Dendritic cell treated with granulocyte-macrophage colony-stimulating factor and Interleukin-4, amounts not matched to agents 40 ng/mL and 50 ng/mL, for 4 days (primary cell): ENCODE results near the gene MGLL.
A peak's percentile ranks its signal among the peaks of the same experiment; 100 is the strongest.

ENCODE experiments used
- H3K27ac Mint-ChIP-seq: one replicate; pipeline ENCODE4 v1.8.0; 2022; ENCODE audit warnings: mild to moderate bottlenecking, mixed read lengths
- H3K27me3 Mint-ChIP-seq: one replicate; pipeline ENCODE4 v1.8.0; 2022; ENCODE audit warnings: mild to moderate bottlenecking, mixed read lengths
- H3K36me3 Mint-ChIP-seq: one replicate; pipeline ENCODE4 v1.8.0; 2022; ENCODE audit warnings: low read depth, mixed read lengths
- H3K4me1 Mint-ChIP-seq: one replicate; pipeline ENCODE4 v1.8.0; 2022; ENCODE audit warnings: low read depth, mixed read lengths
- H3K4me3 Mint-ChIP-seq: one replicate; pipeline ENCODE4 v1.8.0; 2022; ENCODE audit warnings: mild to moderate bottlenecking, moderate library complexity, mixed read lengths
- H3K9me3 Mint-ChIP-seq: one replicate; pipeline ENCODE4 v1.8.0; 2022; ENCODE audit warnings: mixed read lengths
- intact Hi-C: fragments of 100-400 bp; cut with micrococcal nuclease; formaldehyde crosslinking; loops from one replicate; pipeline ENCODE4 v1.15.0; 2022

The MGLL gene

DNA sequence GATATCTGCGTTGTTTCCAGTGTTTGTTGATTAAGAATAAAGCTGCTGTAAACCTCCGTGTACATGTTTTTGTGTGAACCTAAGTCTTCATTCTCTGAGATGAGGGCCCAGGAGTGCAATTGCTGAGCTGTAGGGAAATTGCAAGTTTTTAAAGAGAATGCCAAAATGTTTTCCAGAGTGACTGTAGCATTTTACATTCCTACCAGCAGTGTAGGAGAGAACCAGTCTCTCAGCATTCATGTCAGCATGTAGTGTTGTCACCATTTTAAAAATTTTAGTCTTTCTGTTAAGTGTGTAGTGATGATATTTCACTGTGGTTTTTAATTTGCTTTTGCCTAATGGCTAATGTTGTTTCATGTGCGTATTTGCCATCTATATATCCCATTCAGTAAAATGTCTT, 3.4 kb upstream of the MGLL start:
- H3K27ac Mint-ChIP-seq = no peak overlapping the region
- peaks cover 34% of the 10 kb centered on the region for H3K9me3 Mint-ChIP-seq
- H3K4me3 Mint-ChIP-seq = no peak overlapping the region
- peaks cover 21% of the 10 kb centered on the region for H3K36me3 Mint-ChIP-seq
- H3K27me3 Mint-ChIP-seq = peaks cover 27% of the 10 kb centered on the region
- H3K4me1 Mint-ChIP-seq = peaks cover 33% of the 10 kb centered on the region
- intact Hi-C loops = loop anchor here (10.0 kb wide), 1 partner anchor 71 kb away; no protein-coding TSS in a partner anchor

DNA sequence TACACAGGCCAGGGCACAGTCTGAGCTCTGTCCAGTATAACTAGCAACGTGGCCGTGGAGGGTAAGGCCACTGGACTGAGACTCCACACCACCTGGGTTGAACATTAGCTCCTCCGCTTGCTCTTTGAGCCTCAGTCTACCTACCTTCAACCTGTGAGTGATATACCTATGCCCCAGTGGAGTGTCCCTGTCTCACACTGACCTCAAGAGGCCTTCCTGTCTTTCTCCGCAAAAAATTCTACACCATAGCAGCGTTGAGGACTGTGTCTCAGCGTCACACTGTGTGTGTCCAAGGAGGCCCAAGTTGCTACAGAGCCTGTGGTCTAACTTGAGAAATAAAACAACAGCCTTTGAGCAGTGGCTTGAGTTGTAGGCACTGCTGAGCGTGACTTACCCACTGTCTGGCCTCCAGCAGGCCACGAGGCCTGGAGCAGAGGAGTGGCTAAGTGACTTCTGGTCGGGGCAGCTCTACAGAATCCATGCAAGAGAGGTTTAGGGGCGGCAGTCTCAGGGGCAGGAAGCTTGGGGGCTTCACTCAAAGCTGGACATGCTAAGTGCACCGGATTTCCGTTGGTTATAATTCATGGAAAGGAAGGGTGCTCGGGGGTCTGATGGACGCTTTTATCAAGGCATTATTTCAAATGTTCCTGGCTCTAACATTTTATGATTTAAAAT, 2.0 kb upstream of the MGLL start:
- Mint-ChIP-seq H3K36me3 (peaks cover 15% of the 10 kb centered on the region), H3K27me3 (peaks cover 28% of the 10 kb centered on the region), H3K9me3 (peaks cover 20% of the 10 kb centered on the region), H3K4me3 (no peak overlapping the region), H3K4me1 (peaks cover 41% of the 10 kb centered on the region), H3K27ac (no peak overlapping the region)
- intact Hi-C loops = loop anchor here (5.0 to 10.0 kb wide), 2 partner anchors 47 to 69 kb away; no protein-coding TSS in a partner anchor

DNA sequence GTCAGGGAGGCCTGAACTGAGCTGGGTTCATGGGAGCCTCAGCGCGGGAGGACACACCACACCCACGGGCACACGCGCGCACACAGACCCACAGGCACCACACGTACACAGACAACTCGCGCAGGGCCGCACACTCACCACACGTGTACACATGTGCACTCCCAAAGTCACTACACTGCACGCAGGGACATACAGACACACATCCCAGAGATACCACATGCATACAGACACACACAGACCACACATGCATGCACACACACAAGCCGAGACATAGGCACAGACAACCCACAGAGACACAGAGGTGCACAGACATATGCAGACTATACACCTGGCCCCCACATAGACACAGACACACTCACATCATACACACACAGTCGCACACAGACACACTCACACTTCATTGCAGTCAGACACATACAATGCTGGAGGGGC, 1.1 kb upstream of the MGLL start:
- Mint-ChIP-seq H3K4me1 (peaks cover 41% of the 10 kb centered on the region), H3K27me3 (peaks cover 28% of the 10 kb centered on the region), H3K9me3 (peaks cover 17% of the 10 kb centered on the region), H3K4me3 (peak overlapping the region; percentile 72), H3K36me3 (peaks cover 13% of the 10 kb centered on the region), H3K27ac (peak overlapping the region; percentile 88)
- intact Hi-C loops = loop anchor here (5.0 to 10.0 kb wide), 2 partner anchors 46 to 69 kb away; no protein-coding TSS in a partner anchor

DNA sequence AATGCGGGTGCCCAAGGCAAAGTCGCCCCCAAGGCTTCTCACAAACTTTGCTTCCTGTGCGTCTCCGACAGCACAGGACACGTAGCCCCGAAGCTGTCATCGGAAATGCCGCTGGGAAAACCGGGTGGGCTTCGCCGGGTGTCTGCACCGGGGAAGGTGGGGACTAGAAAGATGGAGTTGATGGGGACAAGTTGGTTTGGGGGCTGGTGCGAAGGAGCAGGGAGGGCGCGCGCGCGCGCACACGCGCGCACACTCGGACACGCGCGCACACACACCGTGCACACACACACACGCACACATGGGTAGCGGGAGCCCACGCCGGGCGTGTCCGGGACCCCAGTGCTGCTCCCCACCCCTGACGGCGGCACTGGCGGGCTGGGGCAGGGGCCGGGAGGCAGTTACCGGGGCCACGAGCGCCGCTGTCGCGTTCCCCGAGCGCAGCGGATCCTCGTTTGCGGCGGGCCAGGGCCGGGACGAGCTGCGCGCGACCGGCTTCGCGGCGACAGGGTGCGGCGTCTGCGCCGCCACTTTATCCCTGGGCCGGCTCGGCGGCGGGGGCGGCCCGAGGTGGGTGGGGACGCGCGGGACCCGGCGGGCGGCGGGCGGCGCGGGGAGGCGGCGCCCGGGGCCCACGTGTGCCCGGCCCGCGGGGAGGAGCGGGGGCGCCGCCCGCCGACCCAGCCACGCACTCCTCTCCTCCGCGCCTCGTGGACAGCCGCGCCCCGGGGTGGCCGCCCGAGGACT, 539 bp upstream of the MGLL start:
- intact Hi-C loops = loop anchor here (5.0 to 10.0 kb wide), 2 partner anchors 46 to 68 kb away; no protein-coding TSS in a partner anchor
- peaks cover 11% of the 10 kb centered on the region for H3K9me3 Mint-ChIP-seq
- peak overlapping the region; percentile 98 for H3K4me3 Mint-ChIP-seq
- H3K4me1 Mint-ChIP-seq = peaks cover 43% of the 10 kb centered on the region
- peaks cover 28% of the 10 kb centered on the region for H3K27me3 Mint-ChIP-seq
- peaks cover 9% of the 10 kb centered on the region for H3K36me3 Mint-ChIP-seq
- peak overlapping the region; percentile 88 for H3K27ac Mint-ChIP-seq

DNA sequence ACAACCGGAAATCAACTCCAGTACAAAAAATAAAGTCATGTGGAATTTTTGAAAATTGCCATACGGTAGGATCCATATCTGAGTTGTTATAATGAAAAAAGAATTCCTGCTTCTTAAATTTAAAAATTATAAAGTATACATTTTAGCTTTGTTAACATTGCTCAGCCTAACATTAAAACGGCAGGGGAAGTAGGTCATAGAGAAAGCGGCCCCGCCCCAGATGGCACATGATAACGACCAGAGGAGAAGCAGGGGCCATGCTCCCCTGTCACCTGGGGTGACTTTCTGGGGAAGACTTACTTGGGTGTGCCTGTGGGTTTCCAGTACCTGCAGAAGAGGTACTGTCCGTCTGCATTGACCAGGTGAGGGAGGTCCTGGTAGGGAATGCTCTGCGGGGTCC, 921 bp downstream of the MGLL start:
- Mint-ChIP-seq H3K27me3 (peaks cover 28% of the 10 kb centered on the region), H3K9me3 (peaks cover 3% of the 10 kb centered on the region), H3K27ac (peak overlapping the region; percentile 65), H3K36me3 (peaks cover 13% of the 10 kb centered on the region), H3K4me1 (peaks cover 58% of the 10 kb centered on the region), H3K4me3 (peak overlapping the region; percentile 98)
- intact Hi-C loops = loop anchor here (5.0 to 10.0 kb wide), 2 partner anchors 44 to 67 kb away; no protein-coding TSS in a partner anchor

DNA sequence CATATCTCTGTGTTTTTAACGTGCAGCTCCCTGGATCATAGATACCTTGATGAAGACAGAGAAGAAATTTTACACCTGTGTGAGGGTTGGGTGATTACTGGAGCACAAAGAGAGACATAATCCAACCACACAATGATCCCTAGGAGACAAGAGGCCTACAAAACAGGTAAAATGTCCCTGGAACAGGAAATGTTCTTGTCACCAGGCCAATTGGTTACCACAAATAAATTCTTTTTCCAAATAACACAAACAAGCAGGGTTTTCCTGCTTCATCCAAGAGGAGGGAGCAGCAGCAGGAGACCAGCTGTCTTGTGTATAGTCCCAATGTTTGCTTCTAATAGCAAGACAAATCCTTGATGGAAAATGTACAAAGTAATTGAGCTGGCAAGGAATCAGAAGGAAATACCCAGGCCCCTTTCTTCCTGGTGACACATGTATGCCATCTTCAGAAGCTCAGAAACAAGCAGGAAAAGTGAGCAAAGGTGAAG, 1.4 kb downstream of the MGLL start:
- intact Hi-C loops = loop anchor here (5.0 to 10.0 kb wide), 2 partner anchors 44 to 66 kb away; no protein-coding TSS in a partner anchor
- Mint-ChIP-seq H3K36me3 (peaks cover 18% of the 10 kb centered on the region), H3K27me3 (peaks cover 28% of the 10 kb centered on the region), H3K9me3 (no peaks in the 10 kb centered on the region), H3K27ac (peak overlapping the region; percentile 48), H3K4me1 (peaks cover 59% of the 10 kb centered on the region), H3K4me3 (peak overlapping the region; percentile 26)

DNA sequence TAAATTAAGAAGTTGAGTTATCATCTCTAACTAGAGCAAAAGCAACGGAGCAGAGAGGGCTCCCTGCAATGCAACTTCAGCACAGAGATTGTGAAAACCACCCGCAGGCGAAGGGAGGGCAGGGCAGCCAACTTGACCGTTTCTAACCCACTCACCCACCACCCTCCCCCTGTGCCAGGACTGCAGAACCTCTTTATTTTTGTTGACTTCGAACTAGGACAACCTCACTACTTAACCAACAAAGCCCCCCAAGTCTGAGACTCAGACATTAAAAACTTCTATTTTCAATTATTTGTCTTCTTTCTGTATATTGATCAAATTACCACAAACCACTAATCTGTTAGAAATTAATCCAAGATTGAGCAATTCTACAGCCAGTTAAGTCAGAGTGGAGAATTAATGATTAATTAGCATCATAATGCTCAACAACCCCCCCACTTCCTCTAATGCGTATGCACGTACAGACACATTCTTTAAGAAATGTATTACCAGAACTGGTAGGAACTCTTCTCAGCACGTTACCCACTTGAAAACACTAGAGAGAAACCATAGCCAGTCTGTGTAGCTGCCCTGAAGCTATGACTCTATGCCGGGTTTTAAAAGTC, 2.0 kb downstream of the MGLL start:
- Mint-ChIP-seq H3K27me3 (peaks cover 28% of the 10 kb centered on the region), H3K4me3 (peak overlapping the region; percentile 26), H3K27ac (peak overlapping the region; percentile 48)

DNA sequence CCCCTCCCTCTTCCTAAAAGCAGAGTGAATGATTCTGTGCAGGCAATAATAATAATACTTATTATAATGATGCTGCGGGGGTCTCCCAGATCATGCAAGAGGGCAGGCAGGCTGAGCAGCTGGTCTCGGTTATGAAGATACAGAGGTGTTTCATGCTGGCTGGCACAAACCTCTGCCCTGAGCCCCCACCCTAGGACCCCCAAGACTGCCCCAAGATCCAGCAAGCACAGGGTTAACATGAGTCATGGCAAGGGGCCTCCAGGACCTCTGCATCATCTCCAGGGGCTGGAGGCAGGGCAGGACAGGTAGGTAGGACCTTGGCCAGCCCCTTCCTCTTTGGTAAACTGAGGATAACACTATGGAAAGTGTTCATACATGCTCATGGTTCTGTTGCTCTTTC, 2.7 kb downstream of the MGLL start:
- intact Hi-C loops = loop anchor here (5.0 to 10.0 kb wide), 2 partner anchors 42 to 65 kb away; no protein-coding TSS in a partner anchor
- Mint-ChIP-seq H3K4me1 (peaks cover 66% of the 10 kb centered on the region), H3K36me3 (peaks cover 28% of the 10 kb centered on the region)

More for the DNA sequence above, 2.0 kb downstream of the MGLL start:
- H3K4me1 Mint-ChIP-seq = peaks cover 62% of the 10 kb centered on the region
- peaks cover 23% of the 10 kb centered on the region for H3K36me3 Mint-ChIP-seq
- intact Hi-C loops = loop anchor here (5.0 to 10.0 kb wide), 2 partner anchors 43 to 66 kb away; no protein-coding TSS in a partner anchor
- no peaks in the 10 kb centered on the region for H3K9me3 Mint-ChIP-seq

DNA sequence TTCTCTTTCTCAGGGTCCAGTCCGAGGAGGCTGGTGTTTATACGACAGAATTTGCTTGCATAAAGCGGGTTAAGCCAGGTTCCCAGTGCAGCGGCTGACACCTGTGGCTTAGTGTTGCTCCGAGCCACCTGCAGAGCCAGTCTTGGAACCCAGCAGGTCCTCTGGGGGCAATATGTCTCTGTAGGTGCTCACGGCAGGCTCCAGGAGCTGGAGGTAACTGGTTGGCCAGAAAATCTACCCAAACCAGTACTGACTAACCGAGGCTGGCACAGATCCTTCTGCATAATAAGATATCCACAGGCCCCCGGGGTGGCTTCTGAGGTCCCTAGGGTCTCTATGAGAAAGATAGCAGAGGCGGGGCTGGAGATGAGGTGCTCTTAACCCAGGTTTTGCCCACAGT, 3.2 kb downstream of the MGLL start:
- Mint-ChIP-seq H3K27me3 (peaks cover 18% of the 10 kb centered on the region), H3K4me1 (peaks cover 63% of the 10 kb centered on the region), H3K27ac (no peak overlapping the region), H3K4me3 (no peak overlapping the region), H3K36me3 (peaks cover 30% of the 10 kb centered on the region), H3K9me3 (no peaks in the 10 kb centered on the region)
- intact Hi-C loops = no loop called here

More for the DNA sequence above, 2.7 kb downstream of the MGLL start:
- no peak overlapping the region for H3K4me3 Mint-ChIP-seq
- peaks cover 24% of the 10 kb centered on the region for H3K27me3 Mint-ChIP-seq
- no peaks in the 10 kb centered on the region for H3K9me3 Mint-ChIP-seq
- H3K27ac Mint-ChIP-seq = peak overlapping the region; percentile 48

DNA sequence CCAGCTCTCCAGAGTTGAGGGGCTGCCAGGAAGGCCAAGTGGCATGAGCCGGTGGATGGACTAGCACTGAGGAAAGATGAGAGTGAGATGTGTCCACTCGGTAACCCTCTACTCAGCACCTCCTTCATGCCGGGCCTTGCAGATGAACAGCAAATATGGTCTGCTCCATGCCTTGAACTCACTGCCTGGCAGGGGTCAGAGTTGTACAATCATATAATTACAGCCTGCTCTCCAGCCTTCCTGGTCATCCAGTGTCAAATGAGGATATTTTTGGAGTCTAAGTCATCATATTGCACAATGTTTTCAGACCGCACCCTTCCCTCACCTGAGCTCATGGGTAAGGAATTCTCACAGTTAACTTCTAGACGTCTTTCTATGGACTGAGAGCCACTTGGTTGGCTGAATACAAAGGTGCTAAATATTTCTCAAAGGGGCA, 4.9 kb downstream of the MGLL start:
- Mint-ChIP-seq H3K4me1 (peaks cover 51% of the 10 kb centered on the region), H3K36me3 (peaks cover 39% of the 10 kb centered on the region), H3K9me3 (no peaks in the 10 kb centered on the region), H3K27ac (peak overlapping the region; percentile 17), H3K4me3 (no peak overlapping the region), H3K27me3 (peaks cover 5% of the 10 kb centered on the region)
- intact Hi-C loops = no loop called here

DNA sequence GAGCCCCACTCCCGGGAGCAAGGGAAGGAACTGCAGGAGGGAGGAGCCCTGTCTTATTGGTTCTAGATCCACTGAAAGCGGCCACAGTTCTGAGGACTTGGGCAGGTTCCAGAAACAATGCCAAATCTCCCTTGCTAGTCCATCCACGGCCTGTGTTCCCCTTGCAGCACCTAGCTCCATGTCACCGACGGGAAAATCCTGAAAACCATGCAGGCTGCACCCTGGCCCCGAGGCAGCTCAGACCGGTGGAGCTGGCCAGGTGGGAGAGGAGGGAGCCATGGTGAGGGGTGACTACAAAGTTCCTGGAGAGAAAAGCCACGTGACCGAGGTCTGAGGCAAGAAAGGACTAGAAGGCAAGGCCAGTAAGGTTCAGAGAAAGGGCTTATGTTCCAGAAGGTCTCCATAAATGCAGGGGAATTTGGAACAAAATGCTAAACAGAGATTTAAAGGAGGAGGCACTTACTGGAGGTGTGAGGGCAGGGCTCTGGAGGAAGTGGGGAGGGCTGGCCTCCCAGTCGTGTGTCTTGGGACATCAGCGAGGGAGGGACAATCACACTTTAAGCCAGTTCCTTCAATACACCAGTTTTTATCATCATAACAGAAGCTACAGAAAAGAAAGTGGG, 5.4 kb downstream of the MGLL start:
- H3K4me1 Mint-ChIP-seq = peaks cover 46% of the 10 kb centered on the region
- no peak overlapping the region for H3K4me3 Mint-ChIP-seq
- H3K27ac Mint-ChIP-seq = peak overlapping the region; percentile 17
- no peaks in the 10 kb centered on the region for H3K9me3 Mint-ChIP-seq
- peaks cover 4% of the 10 kb centered on the region for H3K27me3 Mint-ChIP-seq
- intact Hi-C loops = no loop called here
- peaks cover 42% of the 10 kb centered on the region for H3K36me3 Mint-ChIP-seq

DNA sequence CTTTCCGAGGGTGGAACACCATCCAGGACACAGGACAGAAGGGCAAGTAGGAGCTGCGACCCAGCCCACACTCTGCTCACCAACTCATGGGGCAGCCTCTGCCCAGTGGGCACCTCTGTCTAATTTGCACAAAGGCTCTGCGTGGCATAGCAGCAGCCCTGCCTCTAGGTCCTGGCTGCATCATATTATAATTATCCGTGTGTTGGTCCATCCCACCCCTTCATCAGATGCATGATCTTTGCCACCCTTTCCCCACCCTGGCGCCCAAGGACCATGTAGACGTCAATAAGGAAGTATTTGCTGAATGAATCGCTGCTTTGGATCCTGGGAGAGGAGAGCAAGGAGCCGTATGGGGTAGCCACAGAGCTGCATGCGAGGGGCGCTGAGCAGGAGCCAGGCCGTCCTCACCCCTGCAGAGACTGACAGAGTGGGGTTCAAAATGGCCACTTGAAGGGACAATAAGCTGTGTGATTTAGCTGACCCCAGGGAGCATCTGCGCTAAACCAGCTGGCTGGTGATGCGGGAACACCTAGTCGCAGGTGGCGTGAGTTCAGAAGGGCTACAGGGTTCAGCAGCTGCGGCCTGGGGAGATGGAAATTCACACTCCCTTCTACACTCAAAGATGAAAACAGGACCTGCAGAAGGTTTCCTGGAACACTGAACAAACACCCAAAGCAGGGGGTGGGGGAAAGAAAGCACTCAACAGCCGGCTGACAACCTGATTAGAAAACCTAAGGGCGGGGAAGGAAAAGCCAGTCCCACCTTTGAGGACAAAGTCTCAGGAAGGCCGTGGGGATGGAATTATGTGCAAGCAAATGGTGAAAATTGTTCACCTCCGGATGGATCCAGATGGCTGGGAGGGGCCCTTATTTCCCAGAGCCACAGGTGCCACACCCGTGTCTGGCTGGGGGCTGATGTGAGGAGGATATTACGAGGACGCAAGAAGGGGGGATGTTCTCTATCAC, 6.4 kb downstream of the MGLL start:
- intact Hi-C loops = no loop called here
- peaks cover 47% of the 10 kb centered on the region for H3K36me3 Mint-ChIP-seq
- no peak overlapping the region for H3K4me3 Mint-ChIP-seq
- H3K9me3 Mint-ChIP-seq = no peaks in the 10 kb centered on the region
- peaks cover 1% of the 10 kb centered on the region for H3K27me3 Mint-ChIP-seq
- H3K27ac Mint-ChIP-seq = peak overlapping the region; percentile 17
- peaks cover 39% of the 10 kb centered on the region for H3K4me1 Mint-ChIP-seq
